Naive thymus-derived CD4-positive, alpha-beta T cell (primary cell): Measurements from ENCODE around the gene HPS3. TPM values are rescaled to one million over a fixed set of nuclear protein-coding genes. Genes with fewer than 3 reads are reported as not detected.

ENCODE experiments used
- ATAC-seq: fragments of 150-1000 bp; cut with Tn5 transposase; 2 replicates; pipeline ENCODE4 v1.10.0; 2021; ENCODE audit warnings: mild to moderate bottlenecking, moderate library complexity
- CTCF ChIA-PET: fragments of 350-600 bp; sonication (Branson Sonifier 250); formaldehyde crosslinking; loops from one replicate; lab custom pipeline; 2021; ENCODE audit warnings: antibody characterized with exemption; lab: Charles Lee
- POLR2A ChIA-PET: fragments of 350-600 bp; sonication (Branson Sonifier 250); formaldehyde crosslinking; loops from one replicate; lab custom pipeline; 2021; ENCODE audit warnings: antibody characterized with exemption, inconsistent platforms; lab: Charles Lee
- DNase-seq, 9 donors: peaks; one replicate each; pipeline versions ENCODE4 v3.0.0 to v3.0.0-alpha.2; 2020 to 2022; ENCODE audit warnings: mixed read lengths in 1 of 9
- H3K27ac ChIP-seq: one replicate; pipeline ENCODE4 v1.7.0; 2013; ENCODE audit warnings: mild to moderate bottlenecking, low read depth, low read length, moderate library complexity
- H3K27me3 ChIP-seq, 2 donors: one replicate each; pipeline ENCODE4 v1.7.0; 2013; ENCODE audit warnings: low read length in 2 of 2, mild to moderate bottlenecking in 2 of 2, moderate library complexity in 2 of 2; ENCODE audit not compliant: control insufficient read depth in 2 of 2, insufficient read depth in 2 of 2
- H3K36me3 ChIP-seq, 3 experiments: 1 replicate in 2 of 3; 2 replicates in 1 of 3; pipeline ENCODE4 v1.7.0; 2013; ENCODE audit warnings: low read length in 3 of 3, mild to moderate bottlenecking in 3 of 3, moderate library complexity in 1 of 3; ENCODE audit not compliant: insufficient read depth in 3 of 3, control insufficient read depth in 2 of 3
- H3K4me1 ChIP-seq, 2 donors: one replicate each; pipeline ENCODE4 v1.7.0; 2013; ENCODE audit warnings: low read length in 2 of 2, mild to moderate bottlenecking in 2 of 2, moderate library complexity in 1 of 2; ENCODE audit not compliant: control insufficient read depth in 2 of 2, insufficient read depth in 2 of 2
- H3K4me3 ChIP-seq: 2 replicates; pipeline ENCODE4 v1.7.0; 2013; ENCODE audit warnings: mild to moderate bottlenecking, low read length
- H3K9me3 ChIP-seq, 3 experiments: 1 replicate in 2 of 3; 2 replicates in 1 of 3; pipeline ENCODE4 v1.7.0; 2013; ENCODE audit warnings: low read length in 3 of 3; ENCODE audit not compliant: control insufficient read depth in 2 of 3
- H3K27ac Mint-ChIP-seq, 9 donors: one replicate each; pipeline ENCODE4 v1.8.0; 2020 to 2022; ENCODE audit warnings: mixed read lengths in 9 of 9, mild to moderate bottlenecking in 8 of 9, moderate library complexity in 5 of 9, inconsistent platforms in 2 of 9
- H3K27me3 Mint-ChIP-seq, 5 donors: one replicate each; pipeline ENCODE4 v1.8.0; 2021 to 2022; ENCODE audit warnings: mixed read lengths in 5 of 5, mild to moderate bottlenecking in 1 of 5
- H3K36me3 Mint-ChIP-seq, 5 donors: one replicate each; pipeline ENCODE4 v1.8.0; 2020 to 2022; ENCODE audit warnings: mixed read lengths in 5 of 5, mild to moderate bottlenecking in 3 of 5, inconsistent platforms in 1 of 5
- H3K4me1 Mint-ChIP-seq, 7 donors: one replicate each; pipeline ENCODE4 v1.8.0; 2020 to 2022; ENCODE audit warnings: mixed read lengths in 7 of 7, mild to moderate bottlenecking in 3 of 7, inconsistent platforms in 1 of 7
- H3K4me3 Mint-ChIP-seq, 10 donors: one replicate each; pipeline ENCODE4 v1.8.0; 2020 to 2022; ENCODE audit warnings: mild to moderate bottlenecking in 10 of 10, mixed read lengths in 10 of 10, moderate library complexity in 6 of 10, inconsistent platforms in 2 of 10
- H3K9me3 Mint-ChIP-seq, 11 donors: one replicate each; pipeline ENCODE4 v1.8.0; 2020 to 2022; ENCODE audit warnings: mixed read lengths in 11 of 11, mild to moderate bottlenecking in 4 of 11, inconsistent platforms in 1 of 11, moderate library complexity in 1 of 11
- intact Hi-C, 2 donors: fragments of 100-400 bp; cut with micrococcal nuclease; formaldehyde crosslinking; loops; one replicate each; pipeline ENCODE4 v1.15.1; 2023
- polyA plus RNA-seq, 2 donors: library from polyadenylated mRNA; unstranded; fragments of 300-500 nt; fragmentation: Illumina TruSeq; gene quantifications; one replicate each; pipeline ENCODE4 v1.2.3, GENCODE V29; 2021
- total RNA-seq, 6 experiments: library from RNA in 5 of 6; stranded (reverse) in 5 of 6; gene quantifications; 1 replicate in 5 of 6; 2 replicates in 1 of 6; pipeline ENCODE4 v1.2.3 and lab custom pipeline; 2021 to 2026

Gene HPS3
- total and polyA plus RNA-seq, 7 experiments from 2014 or later = 13.6 to 33.5 (median 24.3) TPM

- Histone ChIP-seq H3K9me3 (no peaks in the 10 kb centered on the region), H3K4me1 (no peaks in the 10 kb centered on the region), H3K36me3 (no peaks in the 10 kb centered on the region), H3K27ac (no peak overlapping the region), H3K27me3 (no peaks in the 10 kb centered on the region), H3K4me3 (no peak overlapping the region)
- Mint-ChIP-seq H3K36me3 (no peaks in the 10 kb centered on the region), H3K4me3 (no peak overlapping the region), H3K27me3 (peaks cover 6 to 64% (median 9%) of the 10 kb centered on the region in 5 donors), H3K9me3 (no peaks in the 10 kb centered on the region), H3K4me1 (peaks cover 0 to 12% (median 6%) of the 10 kb centered on the region in 7 donors), H3K27ac (no peak overlapping the region)
- ATAC-seq (no peak), DNase-seq (no peak)
- POLR2A ChIA-PET = no interaction called here
- CTCF ChIA-PET = no interaction called here
- intact Hi-C loops = no loop called here
These were observed 70.0 kb downstream of the HPS3 start for GRCh38 chr3:149199474-149199873.

DNA sequence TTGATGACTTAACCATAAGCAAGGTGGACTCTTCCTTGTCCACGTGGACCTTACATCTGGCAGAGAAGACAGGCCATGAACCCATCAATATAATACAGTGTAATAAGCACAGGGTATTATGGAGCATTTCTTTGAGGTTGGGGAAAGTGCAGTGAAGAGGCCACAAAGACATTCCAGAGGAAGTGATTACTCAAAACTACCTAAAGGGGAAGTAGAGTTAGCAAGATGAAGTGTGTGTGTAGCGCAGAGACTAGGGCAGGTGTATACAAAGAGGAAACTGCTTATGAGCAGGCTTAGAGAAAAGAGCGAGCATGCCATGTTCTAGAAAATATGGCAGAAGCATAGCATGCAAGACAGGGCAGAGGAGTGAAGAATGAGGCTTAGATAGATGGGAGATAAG, 74.3 kb downstream of the HPS3 start:
- ChIA-PET CTCF (no interaction called here), POLR2A (no interaction called here)
- intact Hi-C loops = loop anchor here in 1 of 2 donors (2.0 kb wide), 1 partner anchor 21 kb away; no protein-coding TSS in a partner anchor
- Mint-ChIP-seq H3K4me1 (peaks cover 0 to 13% (median 6%) of the 10 kb centered on the region in 7 donors), H3K27me3 (peaks cover 10 to 54% (median 14%) of the 10 kb centered on the region in 5 donors), H3K27ac (no peak overlapping the region), H3K9me3 (no peaks in the 10 kb centered on the region), H3K4me3 (peak overlapping the region in 1 of 10 donors; percentile 37), H3K36me3 (no peaks in the 10 kb centered on the region)
- no peak overlapping the region for H3K27ac ChIP-seq
- no peaks in the 10 kb centered on the region for H3K27me3 ChIP-seq
- no peak overlapping the region for H3K4me3 ChIP-seq
- peak; percentile 76 for ATAC-seq
- H3K36me3 ChIP-seq = no peaks in the 10 kb centered on the region
- no peak for DNase-seq
- no peaks in the 10 kb centered on the region for H3K4me1 ChIP-seq
- no peaks in the 10 kb centered on the region for H3K9me3 ChIP-seq

DNA sequence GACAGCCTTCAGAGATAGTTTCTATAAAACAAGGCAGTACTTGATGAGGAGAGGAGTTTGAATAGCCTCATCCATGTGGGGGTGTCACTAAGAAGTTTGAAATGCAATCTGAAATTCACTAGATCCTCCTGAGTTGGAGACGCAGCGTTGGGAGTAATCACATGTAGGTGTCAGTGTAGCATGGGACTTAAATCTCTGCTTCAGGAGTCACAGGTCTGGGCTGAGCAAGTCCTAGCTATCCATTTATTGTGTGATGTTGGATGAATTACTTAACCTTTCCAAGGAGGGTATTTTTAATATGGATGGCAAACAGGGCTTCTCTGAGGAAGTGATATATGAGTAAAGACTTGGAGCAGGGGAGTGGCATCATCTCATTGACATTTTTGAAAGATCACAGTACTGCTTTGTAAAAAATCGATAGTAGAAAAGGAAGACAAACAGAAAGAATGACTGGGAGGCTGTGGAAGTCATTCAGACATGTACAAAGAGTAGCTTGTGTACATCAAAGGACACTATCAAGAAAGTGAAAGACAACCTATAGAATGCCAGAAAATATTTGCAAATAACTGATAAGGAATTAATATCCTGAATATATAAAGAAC, 75.1 kb downstream of the HPS3 start:
- ATAC-seq (no peak), DNase-seq (no peak)
- no peaks in the 10 kb centered on the region for H3K9me3 Mint-ChIP-seq
- peaks cover 10 to 59% (median 14%) of the 10 kb centered on the region in 5 donors for H3K27me3 Mint-ChIP-seq
- peaks cover 0 to 13% (median 6%) of the 10 kb centered on the region in 7 donors for H3K4me1 Mint-ChIP-seq
- Histone ChIP-seq H3K9me3 (no peaks in the 10 kb centered on the region), H3K4me1 (no peaks in the 10 kb centered on the region), H3K4me3 (no peak overlapping the region), H3K36me3 (no peaks in the 10 kb centered on the region), H3K27me3 (no peaks in the 10 kb centered on the region), H3K27ac (no peak overlapping the region)
- CTCF ChIA-PET = no interaction called here
- POLR2A ChIA-PET = no interaction called here
- H3K4me3 Mint-ChIP-seq = no peak overlapping the region
- H3K36me3 Mint-ChIP-seq = no peaks in the 10 kb centered on the region
- intact Hi-C loops = loop anchor here in 1 of 2 donors (2.0 kb wide), 1 partner anchor 20 kb away; no protein-coding TSS in a partner anchor
- no peak overlapping the region for H3K27ac Mint-ChIP-seq

- CTCF ChIA-PET = no interaction called here
- intact Hi-C loops = no loop called here
- no peak overlapping the region for H3K27ac ChIP-seq
- POLR2A ChIA-PET = no interaction called here
- no peaks in the 10 kb centered on the region for H3K9me3 ChIP-seq
- no peaks in the 10 kb centered on the region for H3K36me3 ChIP-seq
- H3K4me1 ChIP-seq = no peaks in the 10 kb centered on the region
- no peak overlapping the region for H3K4me3 ChIP-seq
- ATAC-seq (no peak), DNase-seq (no peak)
- peaks cover 0 to 13% (median 6%) of the 10 kb centered on the region in 7 donors for H3K4me1 Mint-ChIP-seq
- no peaks in the 10 kb centered on the region for H3K9me3 Mint-ChIP-seq
- H3K27me3 Mint-ChIP-seq = peaks cover 4 to 56% (median 14%) of the 10 kb centered on the region in 5 donors
- H3K27me3 ChIP-seq = no peaks in the 10 kb centered on the region
- no peaks in the 10 kb centered on the region for H3K36me3 Mint-ChIP-seq
- H3K4me3 Mint-ChIP-seq = no peak overlapping the region
- H3K27ac Mint-ChIP-seq = no peak overlapping the region
These were observed 78.0 kb downstream of the HPS3 start for GRCh38 chr3:149207475-149207874.

- no peaks in the 10 kb centered on the region for H3K27me3 ChIP-seq
These were observed 80.0 kb downstream of the HPS3 start for GRCh38 chr3:149209431-149209830.

GRCh38 chr3:149212386-149212785, 82.9 kb downstream of the HPS3 start:
- CTCF ChIA-PET = no interaction called here
- intact Hi-C loops = no loop called here
- H3K27me3 Mint-ChIP-seq = peaks cover 0 to 38% (median 0%) of the 10 kb centered on the region in 5 donors

More at GRCh38 chr3:149209431-149209830, 80.0 kb downstream of the HPS3 start:
- H3K36me3 ChIP-seq = no peaks in the 10 kb centered on the region
- no peaks in the 10 kb centered on the region for H3K9me3 ChIP-seq
- ChIA-PET CTCF (no interaction called here), POLR2A (no interaction called here)
- Mint-ChIP-seq H3K27me3 (peaks cover 4 to 59% (median 5%) of the 10 kb centered on the region in 5 donors), H3K4me3 (no peak overlapping the region), H3K9me3 (no peaks in the 10 kb centered on the region), H3K4me1 (peaks cover 0 to 2% (median 0%) of the 10 kb centered on the region in 7 donors), H3K27ac (no peak overlapping the region), H3K36me3 (no peaks in the 10 kb centered on the region)
- intact Hi-C loops = no loop called here
- no peaks in the 10 kb centered on the region for H3K4me1 ChIP-seq
- no peak for DNase-seq
- ATAC-seq = no peak
- no peak overlapping the region for H3K4me3 ChIP-seq
- H3K27ac ChIP-seq = no peak overlapping the region

DNA sequence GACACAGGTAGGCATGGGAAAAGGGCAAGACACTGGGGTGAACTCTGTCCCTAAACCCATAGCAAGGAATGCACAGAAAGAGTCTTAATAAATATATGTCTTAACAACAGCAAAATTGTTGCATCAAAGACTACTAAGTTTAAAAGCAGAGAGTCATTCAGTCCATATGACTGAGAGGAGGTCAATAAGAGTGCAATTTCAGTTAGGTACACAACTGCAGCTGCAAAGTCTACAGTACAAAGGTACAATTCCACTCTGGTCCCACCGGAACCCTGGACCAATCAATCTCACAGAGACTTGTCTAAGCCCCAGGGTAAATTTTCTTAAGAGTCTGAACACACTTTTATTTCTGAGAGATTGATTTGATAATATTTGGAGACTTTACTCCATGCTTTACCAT, 85.3 kb downstream of the HPS3 start:
- Mint-ChIP-seq H3K4me1 (no peaks in the 10 kb centered on the region), H3K4me3 (no peak overlapping the region), H3K9me3 (peaks cover 0 to 2% (median 0%) of the 10 kb centered on the region in 11 donors), H3K36me3 (no peaks in the 10 kb centered on the region), H3K27ac (no peak overlapping the region), H3K27me3 (peaks cover 0 to 30% (median 6%) of the 10 kb centered on the region in 5 donors)
- Histone ChIP-seq H3K4me3 (no peak overlapping the region), H3K4me1 (no peaks in the 10 kb centered on the region), H3K27me3 (no peaks in the 10 kb centered on the region), H3K27ac (no peak overlapping the region), H3K9me3 (no peaks in the 10 kb centered on the region), H3K36me3 (no peaks in the 10 kb centered on the region)
- intact Hi-C loops = no loop called here
- ATAC-seq = no peak
- ChIA-PET POLR2A (no interaction called here), CTCF (no interaction called here)
- DNase-seq = no peak

More at GRCh38 chr3:149212386-149212785, 82.9 kb downstream of the HPS3 start:
- DNase-seq (no peak), ATAC-seq (no peak)
- H3K4me1 ChIP-seq = no peaks in the 10 kb centered on the region
- no peak overlapping the region for H3K27ac Mint-ChIP-seq
- no peaks in the 10 kb centered on the region for H3K27me3 ChIP-seq
- no peaks in the 10 kb centered on the region for H3K36me3 ChIP-seq
- POLR2A ChIA-PET = interaction anchor here (0.7 kb wide), 1 partner anchor 48 kb away, joined by 5 read pairs; no protein-coding TSS in a partner anchor
- H3K27ac ChIP-seq = no peak overlapping the region
- H3K4me3 Mint-ChIP-seq = no peak overlapping the region
- H3K9me3 Mint-ChIP-seq = no peaks in the 10 kb centered on the region
- no peak overlapping the region for H3K4me3 ChIP-seq
- H3K36me3 Mint-ChIP-seq = no peaks in the 10 kb centered on the region
- H3K4me1 Mint-ChIP-seq = no peaks in the 10 kb centered on the region
- H3K9me3 ChIP-seq = no peaks in the 10 kb centered on the region
